ENCODE data around the gene MED26.

MED26 gene

DNA sequence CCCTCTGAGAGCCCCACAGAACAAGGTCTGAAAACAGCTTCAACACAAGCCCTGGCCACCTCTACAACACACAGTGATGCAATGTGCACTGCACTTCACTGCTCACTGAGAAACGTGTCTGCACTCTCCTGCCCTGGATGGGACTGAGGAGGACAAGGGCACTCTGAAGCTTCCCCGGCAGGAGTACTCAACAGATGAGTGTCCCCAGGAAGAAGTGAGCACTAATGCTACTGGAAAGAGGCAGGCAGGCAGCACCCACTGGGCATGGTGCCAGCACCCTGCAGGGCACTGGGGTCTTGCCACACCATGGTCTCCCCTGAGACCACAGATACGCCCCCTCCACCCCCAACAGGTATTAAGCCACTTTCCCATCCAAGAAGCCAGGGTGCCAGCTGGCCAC is 38.1 kb downstream of the MED26 start:
- DNase-seq (ENCODE audit: low spot score) = no peak

DNA sequence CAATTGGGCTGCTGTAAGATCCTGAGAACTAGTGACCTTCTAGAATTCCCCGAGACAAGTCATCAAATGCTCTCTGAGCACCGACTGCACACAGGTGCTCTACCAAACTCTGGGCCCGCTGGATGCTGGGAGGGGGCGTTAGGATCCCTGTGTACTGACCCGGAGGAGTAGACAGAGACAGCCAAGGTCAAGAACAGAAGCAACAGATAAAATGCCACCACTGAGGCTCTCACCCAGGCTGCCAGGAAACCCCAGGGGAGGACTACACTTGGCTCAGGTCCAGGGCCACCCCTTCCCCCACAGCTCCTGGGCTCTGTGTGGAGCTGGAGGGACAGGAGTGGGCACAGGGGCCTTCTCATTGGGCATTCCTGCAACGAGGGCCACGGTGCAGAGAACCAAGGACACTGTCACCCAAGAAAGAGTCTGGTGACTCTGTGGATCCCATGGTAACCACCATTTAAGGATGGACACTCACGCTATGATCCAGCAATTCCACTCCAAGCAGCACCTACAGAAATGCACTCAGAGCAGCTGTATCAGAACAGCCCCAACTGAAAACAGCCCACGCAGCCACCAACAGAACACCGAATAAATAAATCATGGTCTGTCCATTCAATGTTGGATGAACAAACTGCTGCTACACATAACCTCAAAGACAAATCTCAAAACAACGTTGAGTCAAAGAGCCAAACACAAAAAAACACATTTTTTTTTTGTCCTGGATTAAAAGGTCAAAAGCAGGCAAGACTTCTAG is 39.0 kb downstream of the MED26 start:
- DNase-seq (ENCODE audit: low spot score) = no peak

DNA sequence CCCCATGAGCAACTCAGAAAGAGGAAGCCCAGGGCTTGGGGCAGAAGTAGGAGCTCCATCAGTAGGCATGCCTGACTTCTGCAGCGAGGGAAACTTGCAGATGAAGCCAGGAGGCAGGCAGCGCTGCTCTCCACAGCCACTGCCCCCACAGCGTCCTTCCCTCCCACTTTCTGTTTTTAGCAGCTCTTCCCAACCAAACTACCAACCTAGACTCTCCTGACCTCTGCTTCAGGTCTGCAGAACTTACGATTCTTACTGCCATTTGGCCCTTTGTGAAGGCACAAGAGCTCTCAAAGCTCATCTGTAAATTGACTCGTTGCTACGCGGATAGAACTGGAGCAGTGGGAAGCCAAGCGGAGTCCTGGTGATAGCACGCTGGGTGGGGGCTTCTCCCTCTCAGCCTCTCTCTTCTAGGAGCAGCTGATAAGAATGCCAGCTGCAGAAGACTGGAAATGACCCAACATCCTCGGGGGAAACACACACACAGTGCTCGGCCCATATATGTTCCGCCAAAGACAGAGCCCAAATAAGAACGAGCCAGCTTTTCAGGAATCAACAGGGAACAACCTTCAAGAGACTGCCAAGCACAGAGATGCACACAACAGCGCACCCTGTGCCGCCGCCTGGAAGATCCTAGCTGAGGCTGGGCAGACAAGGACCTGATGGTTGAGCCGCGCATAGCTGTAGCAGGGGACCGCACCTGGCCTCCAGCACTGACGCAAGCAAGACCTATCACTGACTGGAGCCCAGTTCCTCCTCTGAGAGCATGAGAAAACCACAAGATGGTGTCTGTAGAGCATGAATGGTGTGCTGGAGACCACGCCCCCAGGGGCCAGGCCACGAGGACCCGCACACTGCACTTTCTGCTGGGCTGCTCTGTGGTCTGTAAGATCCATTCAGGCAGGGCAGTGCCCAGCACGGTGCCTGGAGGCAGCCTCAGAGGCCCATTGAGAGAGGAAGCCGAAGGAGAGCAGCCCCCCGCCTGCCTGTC is 39.9 kb downstream of the MED26 start:
- DNase-seq (ENCODE audit: low spot score) = peak; percentile 38

DNA sequence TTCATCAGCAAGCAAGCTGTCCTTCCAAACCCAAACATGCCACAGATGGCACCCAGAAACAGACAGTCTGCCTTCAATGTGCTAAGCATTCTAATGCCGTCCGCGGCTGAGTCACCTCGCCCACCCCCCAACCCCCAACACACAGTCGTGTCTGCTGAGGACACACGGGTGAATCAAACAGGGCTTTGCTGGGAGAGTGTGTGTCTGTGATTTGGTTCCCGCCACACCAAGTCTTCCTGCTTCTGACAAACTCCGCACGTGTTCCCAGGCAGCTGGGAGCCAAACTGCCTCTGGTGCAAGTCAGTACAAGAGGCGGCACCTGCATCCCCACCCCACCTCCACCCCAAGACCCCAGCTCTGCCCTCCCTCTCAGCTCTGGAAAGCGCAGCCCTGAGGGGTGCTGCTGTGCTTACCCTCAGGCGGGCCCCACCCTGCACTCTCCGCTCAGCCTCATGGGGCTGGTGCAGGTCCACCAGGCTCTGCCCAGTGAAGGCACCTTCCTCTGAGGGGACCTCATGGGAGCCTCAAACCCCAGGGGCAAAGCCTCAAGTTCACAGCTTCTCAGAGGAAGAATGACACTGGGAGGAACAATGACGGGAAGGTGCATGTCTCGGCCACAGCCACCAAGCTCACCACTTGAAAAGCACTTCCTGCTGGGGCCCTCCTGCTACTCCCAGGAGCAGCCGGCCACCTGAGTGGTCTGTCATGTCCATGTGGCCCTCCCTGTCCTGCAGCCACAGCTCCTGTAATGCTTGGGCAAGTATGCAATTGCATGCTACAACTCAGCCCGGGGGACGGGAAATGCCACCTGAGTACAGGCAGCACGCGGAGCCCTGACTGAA is 40.8 kb downstream of the MED26 start:
- DNase-seq (ENCODE audit: low spot score) = no peak

DNA sequence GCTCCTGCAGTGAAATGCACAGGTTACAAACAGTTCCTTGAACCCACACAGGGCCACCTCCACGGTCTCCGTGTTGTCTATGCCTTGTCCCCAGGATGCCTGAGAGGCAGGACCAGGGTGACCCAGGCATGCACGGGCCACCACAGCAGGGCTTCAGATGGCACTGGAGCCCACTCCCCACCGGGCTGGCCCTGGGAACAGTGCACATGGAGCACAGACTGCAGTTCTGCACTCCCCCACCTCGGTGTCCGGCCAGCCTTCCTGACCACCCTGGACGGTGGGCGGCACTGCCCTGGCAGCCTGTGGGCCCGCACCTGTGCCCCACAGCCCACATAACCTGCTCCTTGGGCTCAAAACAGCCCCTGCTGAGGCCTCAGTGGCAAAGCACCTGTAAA is 41.5 kb downstream of the MED26 start:
- no peak for DNase-seq (ENCODE audit: low spot score)

DNA sequence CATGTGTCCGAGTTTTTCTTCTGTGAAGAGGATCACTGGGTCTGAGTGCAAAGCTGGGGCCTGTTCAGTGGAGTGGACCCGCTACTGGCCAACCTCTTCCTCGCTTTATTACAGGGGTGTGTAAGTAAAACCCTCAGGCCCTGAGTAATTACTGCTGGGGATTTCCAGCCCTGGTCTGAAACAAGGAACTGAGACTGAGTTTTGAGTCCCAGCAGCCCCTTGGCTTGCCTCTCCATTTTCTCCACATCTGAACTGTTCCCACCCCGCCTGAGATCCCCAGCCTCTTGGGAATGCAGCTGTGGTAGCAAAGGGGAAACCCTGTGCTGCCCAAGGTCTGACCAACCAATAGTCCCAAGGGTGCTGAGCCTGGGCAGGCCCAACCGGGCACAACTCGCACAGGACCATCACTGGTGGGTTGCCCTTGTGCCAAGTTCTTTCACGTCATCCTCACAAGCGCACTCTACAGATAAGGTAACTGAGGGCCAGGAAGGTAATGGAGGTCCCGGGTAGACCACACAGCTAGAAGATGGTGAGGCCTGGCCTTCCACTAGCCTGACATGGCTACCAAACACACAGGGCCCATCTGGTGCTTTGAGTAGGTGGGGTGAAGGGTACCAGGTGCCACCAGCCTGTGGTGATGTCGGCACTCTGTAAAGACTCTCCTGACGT is 42.1 kb downstream of the MED26 start:
- no peak for DNase-seq (ENCODE audit: low spot score)

- no peak for DNase-seq (ENCODE audit: low spot score)
Observed at GRCh38 chr19:16585094-16585801, 42.8 kb downstream of the MED26 start.

- DNase-seq (ENCODE audit: low spot score) = peak; percentile 40
Observed at GRCh38 chr19:16584248-16585093, 43.5 kb downstream of the MED26 start.

- no peak for DNase-seq (ENCODE audit: low spot score)
Observed at GRCh38 chr19:16582486-16583261, 45.3 kb downstream of the MED26 start.

DNA sequence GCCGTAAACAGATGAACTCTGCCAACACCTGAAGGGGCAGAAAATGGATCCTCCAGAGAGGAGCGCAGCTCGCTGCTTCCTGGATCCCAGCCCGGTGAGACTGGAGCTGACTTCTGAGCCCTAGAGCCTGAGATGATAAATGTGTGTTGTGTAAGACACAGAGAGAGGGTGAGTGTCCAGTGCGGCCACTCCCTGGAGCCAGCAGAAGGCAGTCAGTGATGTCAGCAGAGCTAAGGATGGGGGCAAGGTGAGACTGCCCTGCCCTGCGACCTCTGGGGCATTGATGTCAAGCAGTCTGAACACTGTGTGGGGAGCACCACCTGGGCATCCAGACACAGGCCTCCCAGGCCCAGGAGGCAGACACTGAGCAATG is 46.0 kb downstream of the MED26 start:
- DNase-seq (ENCODE audit: low spot score) = no peak

- no peak for DNase-seq (ENCODE audit: low spot score)
Observed at GRCh38 chr19:16581145-16581970, 46.6 kb downstream of the MED26 start.

DNA sequence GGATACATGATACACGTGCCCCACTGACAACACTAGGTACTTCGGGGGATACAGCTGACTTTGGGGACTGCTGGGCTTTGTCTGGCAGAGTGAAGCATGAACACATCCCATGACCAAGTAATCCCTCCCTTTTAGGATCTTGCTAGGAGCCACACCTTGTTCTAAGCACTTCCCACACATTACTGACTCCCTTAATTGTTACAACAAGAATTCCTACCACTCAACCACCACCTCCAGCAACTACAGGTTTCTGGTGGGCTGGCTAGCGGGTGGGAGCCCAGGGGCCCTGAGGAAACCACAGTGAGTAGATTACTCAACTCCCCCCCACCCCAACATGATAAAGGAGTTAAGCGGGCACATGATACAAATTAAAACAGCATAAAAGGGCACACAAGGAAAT is 48.6 kb downstream of the MED26 start:
- DNase-seq (ENCODE audit: low spot score) = no peak

GRCh38 chr19:16577531-16577985 is 50.4 kb downstream of the MED26 start:
- no peak for DNase-seq (ENCODE audit: low spot score)

DNA sequence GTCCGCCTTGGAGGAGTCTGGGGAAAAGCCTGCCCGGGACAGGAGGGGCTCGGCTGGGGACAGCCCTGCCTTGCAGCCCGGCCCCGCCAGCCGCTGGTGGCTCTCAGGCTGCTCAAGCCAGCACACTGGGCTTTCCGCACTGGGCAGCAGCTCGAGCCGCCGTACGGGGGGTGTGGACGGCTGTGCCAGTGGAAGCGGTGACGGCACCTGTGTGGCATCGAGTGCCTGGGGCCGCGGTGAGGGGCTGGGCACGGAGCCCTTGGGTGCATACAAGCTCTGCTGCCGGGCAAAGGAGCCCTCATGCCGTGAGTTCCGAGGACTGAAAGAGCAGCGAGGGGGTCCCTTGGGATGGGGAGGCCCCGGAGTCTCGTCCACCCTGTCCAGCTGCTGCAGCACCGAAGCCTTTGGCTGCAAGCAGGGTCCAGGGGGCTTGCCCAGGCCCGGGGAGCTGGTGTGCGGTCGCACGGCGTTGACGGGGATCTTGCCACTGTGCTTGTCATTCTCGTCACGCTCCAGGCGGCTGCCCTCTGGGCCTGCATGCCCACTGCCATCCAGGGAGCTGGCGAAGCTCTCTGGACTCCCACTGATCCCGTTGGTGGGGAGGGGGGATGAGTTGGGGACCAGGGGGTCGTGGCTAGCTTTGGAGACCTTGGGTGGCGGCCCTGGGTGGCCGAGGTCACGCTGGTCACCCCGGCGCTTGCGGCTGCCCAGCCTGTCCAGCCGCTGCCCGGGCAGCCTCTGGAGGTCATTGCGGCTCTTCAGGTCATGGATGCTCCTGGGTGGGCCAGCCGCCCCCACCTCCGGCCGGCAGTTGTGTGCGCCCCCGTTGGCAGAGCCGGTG is 51.1 kb downstream of the MED26 start:
- DNase-seq (ENCODE audit: low spot score) = no peak

GRCh38 chr19:16575861-16576689 is 51.9 kb downstream of the MED26 start:
- DNase-seq (ENCODE audit: low spot score) = no peak

- DNase-seq (ENCODE audit: low spot score) = no peak
Observed at GRCh38 chr19:16575282-16575681, 52.7 kb downstream of the MED26 start.
